ENCODE results near the gene WDR62.
A peak's percentile ranks its signal among the peaks of the same experiment; 100 is the strongest.

Gene WDR62

GRCh38 chr19:36103842-36104552 is 49.3 kb downstream of the WDR62 start:
- Histone ChIP-seq H3K9me3 (ENCODE audit: low read length) (no peaks in the 10 kb centered on the region), H3K27me3 (ENCODE audit: control insufficient read depth in 1 of 2, insufficient read depth in 2 of 2, low read length in 2 of 2) (no peaks in the 10 kb centered on the region), H3K4me1 (ENCODE audit: insufficient read depth, low read length) (no peaks in the 10 kb centered on the region), H3K27ac (ENCODE audit: low read depth, low read length) (no peak overlapping the region), H3K9ac (ENCODE audit: low read length) (no peak overlapping the region), H3K4me3 (ENCODE audit: low read depth in 1 of 2, low read length in 2 of 2) (no peak overlapping the region), H3K36me3 (ENCODE audit: insufficient read depth, low read length) (no peaks in the 10 kb centered on the region)

GRCh38 chr19:36106441-36106840 is 51.7 kb downstream of the WDR62 start:
- Histone ChIP-seq H3K36me3 (ENCODE audit: insufficient read depth, low read length) (no peaks in the 10 kb centered on the region), H3K27ac (ENCODE audit: low read depth, low read length) (no peak overlapping the region), H3K4me1 (ENCODE audit: insufficient read depth, low read length) (no peaks in the 10 kb centered on the region)

DNA sequence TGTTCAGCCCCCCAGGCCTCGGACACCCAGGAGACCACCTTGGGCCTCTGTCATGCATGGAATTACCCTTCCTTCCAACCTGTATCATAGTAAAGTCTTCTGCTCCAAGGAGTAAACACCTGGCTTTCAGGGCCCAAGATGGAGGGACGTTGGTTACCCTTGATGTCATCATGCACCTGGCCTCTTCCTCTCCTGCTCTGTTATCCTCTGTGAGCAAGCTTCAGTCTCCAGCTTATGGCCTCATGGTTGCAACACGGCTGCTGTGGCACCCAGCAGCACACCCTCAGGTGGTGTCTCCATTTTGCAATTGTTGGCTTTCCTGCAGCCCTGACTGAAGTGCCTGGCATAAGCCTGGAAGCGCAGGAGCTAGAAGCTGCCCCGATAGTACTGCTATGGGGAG is 52.3 kb downstream of the WDR62 start:
- Histone ChIP-seq H3K27ac (ENCODE audit: low read depth, low read length) (no peak overlapping the region), H3K27me3 (ENCODE audit: control insufficient read depth in 1 of 2, insufficient read depth in 2 of 2, low read length in 2 of 2) (no peaks in the 10 kb centered on the region), H3K36me3 (ENCODE audit: insufficient read depth, low read length) (no peaks in the 10 kb centered on the region), H3K9ac (ENCODE audit: low read length) (no peak overlapping the region), H3K4me3 (ENCODE audit: low read depth in 1 of 2, low read length in 2 of 2) (no peak overlapping the region), H3K4me1 (ENCODE audit: insufficient read depth, low read length) (no peaks in the 10 kb centered on the region), H3K9me3 (ENCODE audit: low read length) (no peaks in the 10 kb centered on the region)

More at GRCh38 chr19:36106441-36106840, 51.7 kb downstream of the WDR62 start:
- Histone ChIP-seq H3K4me3 (ENCODE audit: low read depth in 1 of 2, low read length in 2 of 2) (no peak overlapping the region), H3K27me3 (ENCODE audit: control insufficient read depth in 1 of 2, insufficient read depth in 2 of 2, low read length in 2 of 2) (no peaks in the 10 kb centered on the region), H3K9me3 (ENCODE audit: low read length) (no peaks in the 10 kb centered on the region), H3K9ac (ENCODE audit: low read length) (no peak overlapping the region)

DNA sequence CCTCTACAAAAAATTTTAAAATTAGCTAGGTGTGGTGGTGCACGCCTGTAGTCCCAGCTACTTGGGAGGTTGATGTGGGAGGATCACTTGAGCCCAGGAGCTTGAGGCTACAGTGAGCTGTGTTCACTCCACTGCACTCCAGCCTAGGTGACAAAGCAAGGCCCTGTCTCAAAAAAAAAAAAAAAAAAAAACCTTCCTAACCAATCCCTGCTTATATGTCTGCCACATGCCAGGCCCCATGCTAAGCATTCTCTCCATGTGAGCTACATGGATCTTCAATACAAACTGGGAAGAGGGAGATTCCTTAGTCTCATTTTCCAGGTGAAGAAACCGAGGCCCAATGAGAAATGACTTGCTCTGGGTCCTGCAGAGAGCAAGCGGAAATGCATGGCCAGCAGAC is 54.0 kb downstream of the WDR62 start:
- Histone ChIP-seq H3K27me3 (ENCODE audit: control insufficient read depth in 1 of 2, insufficient read depth in 2 of 2, low read length in 2 of 2) (no peaks in the 10 kb centered on the region), H3K36me3 (ENCODE audit: insufficient read depth, low read length) (peaks cover 8% of the 10 kb centered on the region), H3K9ac (ENCODE audit: low read length) (no peak overlapping the region), H3K9me3 (ENCODE audit: low read length) (no peaks in the 10 kb centered on the region), H3K4me3 (ENCODE audit: low read depth in 1 of 2, low read length in 2 of 2) (no peak overlapping the region), H3K27ac (ENCODE audit: low read depth, low read length) (no peak overlapping the region), H3K4me1 (ENCODE audit: insufficient read depth, low read length) (peaks cover 3% of the 10 kb centered on the region)

- H3K9ac ChIP-seq (ENCODE audit: low read length): no peak within 1 kb of the TSS
- H3K9me3 ChIP-seq (ENCODE audit: low read length): no peaks in the 10 kb centered on the region
Measured at GRCh38 chr19:36110487-36111199, 55.9 kb downstream of the WDR62 start, which contains the start of gene OVOL3. Gene OVOL3 (plus strand): TSS chr19:36111143. CDS start chr19:36111203, 60 bp downstream.

GRCh38 chr19:36111200-36111539 is 56.5 kb downstream of the WDR62 start:
- Histone ChIP-seq H3K27me3 (ENCODE audit: control insufficient read depth in 1 of 2, insufficient read depth in 2 of 2, low read length in 2 of 2) (no peaks in the 10 kb centered on the region), H3K9ac (ENCODE audit: low read length) (no peak overlapping the region), H3K4me3 (ENCODE audit: low read depth in 1 of 2, low read length in 2 of 2) (no peak overlapping the region), H3K36me3 (ENCODE audit: insufficient read depth, low read length) (peaks cover 8% of the 10 kb centered on the region), H3K4me1 (ENCODE audit: insufficient read depth, low read length) (peaks cover 10% of the 10 kb centered on the region), H3K9me3 (ENCODE audit: low read length) (no peaks in the 10 kb centered on the region), H3K27ac (ENCODE audit: low read depth, low read length) (no peak overlapping the region)

More at GRCh38 chr19:36110487-36111199, 55.9 kb downstream of the WDR62 start, which contains the start of gene OVOL3:
- H3K27me3 ChIP-seq (ENCODE audit: control insufficient read depth in 1 of 2, insufficient read depth in 2 of 2, low read length in 2 of 2): no peaks in the 10 kb centered on the region
- no peak within 1 kb of the TSS for H3K27ac ChIP-seq (ENCODE audit: low read depth, low read length)
- H3K4me3 ChIP-seq (ENCODE audit: low read depth in 1 of 2, low read length in 2 of 2): no peak within 1 kb of the TSS
- peaks cover 8% of the 10 kb centered on the region for H3K36me3 ChIP-seq (ENCODE audit: insufficient read depth, low read length)
- peaks cover 6% of the 10 kb centered on the region for H3K4me1 ChIP-seq (ENCODE audit: insufficient read depth, low read length)

DNA sequence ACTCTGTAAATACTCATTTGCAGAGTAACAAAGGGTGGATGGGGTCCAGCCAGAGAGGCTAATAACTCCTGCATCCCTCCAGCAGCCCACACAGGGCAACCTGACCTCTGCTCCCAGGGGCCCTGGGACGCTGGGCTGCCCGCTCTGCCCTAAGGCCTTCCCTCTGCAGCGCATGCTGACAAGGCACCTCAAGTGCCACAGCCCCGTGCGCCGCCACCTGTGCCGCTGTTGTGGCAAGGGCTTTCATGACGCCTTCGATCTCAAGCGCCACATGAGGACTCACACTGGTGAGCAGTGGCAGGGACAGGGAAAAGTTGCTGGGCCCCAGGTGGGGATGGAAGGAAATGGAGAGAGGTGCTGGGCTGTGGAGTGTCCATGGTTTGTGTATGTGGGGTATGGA is 58.0 kb downstream of the WDR62 start:
- Histone ChIP-seq H3K9ac (ENCODE audit: low read length) (no peak overlapping the region), H3K4me3 (ENCODE audit: low read depth in 1 of 2, low read length in 2 of 2) (no peak overlapping the region), H3K9me3 (ENCODE audit: low read length) (no peaks in the 10 kb centered on the region), H3K27me3 (ENCODE audit: control insufficient read depth in 1 of 2, insufficient read depth in 2 of 2, low read length in 2 of 2) (no peaks in the 10 kb centered on the region), H3K27ac (ENCODE audit: low read depth, low read length) (no peak overlapping the region), H3K36me3 (ENCODE audit: insufficient read depth, low read length) (peaks cover 15% of the 10 kb centered on the region), H3K4me1 (ENCODE audit: insufficient read depth, low read length) (peaks cover 20% of the 10 kb centered on the region)

- Histone ChIP-seq H3K9ac (ENCODE audit: low read length) (no peak overlapping the region), H3K4me1 (ENCODE audit: insufficient read depth, low read length) (peaks cover 20% of the 10 kb centered on the region), H3K27me3 (ENCODE audit: control insufficient read depth in 1 of 2, insufficient read depth in 2 of 2, low read length in 2 of 2) (no peaks in the 10 kb centered on the region), H3K36me3 (ENCODE audit: insufficient read depth, low read length) (peaks cover 18% of the 10 kb centered on the region), H3K27ac (ENCODE audit: low read depth, low read length) (no peak overlapping the region), H3K9me3 (ENCODE audit: low read length) (no peaks in the 10 kb centered on the region), H3K4me3 (ENCODE audit: low read depth in 1 of 2, low read length in 2 of 2) (peak overlapping the region; percentile 70 to 98)
Measured at GRCh38 chr19:36113425-36113824, 58.7 kb downstream of the WDR62 start.

- H3K27ac ChIP-seq (ENCODE audit: low read depth, low read length): peak overlapping the region; percentile 82
- H3K9ac ChIP-seq (ENCODE audit: low read length): peak overlapping the region; percentile 79
- peaks cover 20% of the 10 kb centered on the region for H3K4me1 ChIP-seq (ENCODE audit: insufficient read depth, low read length)
Measured at GRCh38 chr19:36113894-36114720, 59.4 kb downstream of the WDR62 start.

GRCh38 chr19:36114721-36115452 is 60.2 kb downstream of the WDR62 start, which contains the start of gene POLR2I:
Gene POLR2I (minus strand): TSS chr19:36114875. CDS start chr19:36114856, 19 bp downstream.
- Histone ChIP-seq H3K9me3 (ENCODE audit: low read length) (no peaks in the 10 kb centered on the region), H3K27me3 (ENCODE audit: control insufficient read depth in 1 of 2, insufficient read depth in 2 of 2, low read length in 2 of 2) (no peaks in the 10 kb centered on the region), H3K4me1 (ENCODE audit: insufficient read depth, low read length) (peaks cover 20% of the 10 kb centered on the region), H3K36me3 (ENCODE audit: insufficient read depth, low read length) (peaks cover 25% of the 10 kb centered on the region), H3K9ac (ENCODE audit: low read length) (peak within 1 kb of the TSS; percentile 79), H3K27ac (ENCODE audit: low read depth, low read length) (peak within 1 kb of the TSS; percentile 82), H3K4me3 (ENCODE audit: low read depth in 1 of 2, low read length in 2 of 2) (peak within 1 kb of the TSS; percentile 70 to 98)

More at GRCh38 chr19:36113894-36114720, 59.4 kb downstream of the WDR62 start:
- Histone ChIP-seq H3K36me3 (ENCODE audit: insufficient read depth, low read length) (peaks cover 19% of the 10 kb centered on the region), H3K4me3 (ENCODE audit: low read depth in 1 of 2, low read length in 2 of 2) (peak overlapping the region; percentile 70 to 98), H3K9me3 (ENCODE audit: low read length) (no peaks in the 10 kb centered on the region), H3K27me3 (ENCODE audit: control insufficient read depth in 1 of 2, insufficient read depth in 2 of 2, low read length in 2 of 2) (no peaks in the 10 kb centered on the region)
